Measurements from ENCODE around the gene KIAA0232. TPM values are rescaled to one million over a fixed set of nuclear protein-coding genes. Genes with fewer than 3 reads are reported as not detected.

Gene KIAA0232
- total and polyA plus RNA-seq, 2 of the 8 experiments (the other 6 are each of a cell fraction or from before 2014, with no cell fraction given): 5.6 to 23.3 TPM

- no peak overlapping the region for H3K4ac ChIP-seq (replicated peaks; ENCODE audit: insufficient read length, low read depth, low read length)
- no peak overlapping the region for H3K23ac ChIP-seq (ENCODE audit: insufficient read length)
- H4K91ac ChIP-seq (replicated peaks; ENCODE audit: insufficient read length, low read length): no peak overlapping the region
- H3K56ac ChIP-seq (replicated peaks; ENCODE audit: insufficient read length, low read depth, low read length): no peak overlapping the region
- H3K18ac ChIP-seq (ENCODE audit: extremely low read depth, low read length): no peak overlapping the region; the same call in 1 of the 2 replicates
- peaks cover 20% of the 10 kb centered on the region for H3K79me1 ChIP-seq (ENCODE audit: low read depth, low read length)
- H2BK20ac ChIP-seq (ENCODE audit: low read length): no peak overlapping the region
- H3K4me2 ChIP-seq (ENCODE audit: insufficient read depth in 1 of 2, low read depth in 2 of 2, low read length in 2 of 2): no peak overlapping the region
- no peaks in the 10 kb centered on the region for H3K9me3 ChIP-seq (ENCODE audit: insufficient read depth in 2 of 2, low read depth in 1 of 2, low read length in 1 of 2)
- H3K4me1 ChIP-seq (replicated peaks in 1 of 4; ENCODE audit: control insufficient read depth in 3 of 4, insufficient read depth in 4 of 4, low read length in 3 of 4): peaks cover 0 to 15% (median 5%) of the 10 kb centered on the region in 4 experiments; a peak in 6 of 7 replicates
- peaks cover 0 to 58% of the 10 kb centered on the region in 2 experiments; a peak in 2 of 4 replicates for H3K79me2 ChIP-seq (ENCODE audit: control insufficient read depth in 1 of 2, insufficient read depth in 2 of 2, low read length in 2 of 2)
- no peaks in the 10 kb centered on the region for H3K36me3 ChIP-seq (ENCODE audit: control insufficient read depth in 2 of 4, insufficient read depth in 4 of 4, low read length in 3 of 4)
- no peak overlapping the region for H2BK15ac ChIP-seq (ENCODE audit: low read length)
- no peak overlapping the region for H3K4me3 ChIP-seq (ENCODE audit: extremely low read depth in 1 of 4, insufficient read depth in 2 of 4, low read depth in 3 of 4, low read length in 4 of 4)
- ChIA-PET CTCF (ENCODE audit: partially characterized antibody) (interaction anchor here (1.0 to 1.8 kb wide), 3 partner anchors 40 to 138 kb away, joined by 3 to 4 read pairs (median 4); no protein-coding TSS in a partner anchor), POLR2A (ENCODE audit: partially characterized antibody) (no interaction called here)
- H3K27ac ChIP-seq (ENCODE audit: low read depth, low read length): no peak overlapping the region
- no peaks in the 10 kb centered on the region for H3K27me3 ChIP-seq (replicated peaks in 1 of 4; ENCODE audit: control insufficient read depth in 3 of 4, extremely low read depth in 1 of 4, insufficient read depth in 3 of 4, low read length in 3 of 4)
- no peak overlapping the region for H4K5ac ChIP-seq (ENCODE audit: insufficient read length, low read depth, low read length)
- no peak overlapping the region for H2AFZ ChIP-seq (ENCODE audit: low read length)
- no peak overlapping the region for H2AK5ac ChIP-seq (ENCODE audit: low read depth, low read length)
- WGBS, 2 experiments (ENCODE audit: extremely low coverage in 1 of 2, insufficient coverage in 1 of 2, insufficient read length in 1 of 2, insufficient replicate concordance in 2 of 2, low coverage in 1 of 2, low lambda C conversion rate in 2 of 2, missing lambda C conversion rate in 1 of 2): 91% methylated on average over 3 of the region's 3 CpGs; no CpG with 5 or more reads in 1 of the 2 experiments
- no peak overlapping the region for H3K9ac ChIP-seq (replicated peaks in 1 of 4; ENCODE audit: extremely low read depth in 1 of 4, low read depth in 3 of 4, low read length in 3 of 4)
- H2BK5ac ChIP-seq (ENCODE audit: low read depth, low read length): no peak overlapping the region
- no peak overlapping the region for H2BK12ac ChIP-seq (ENCODE audit: low read depth, low read length)
- no peak for DNase-seq (ENCODE audit: low read depth in 1 of 2, low spot score in 2 of 2)
- TF ChIP-seq HDAC6 (IDR thresholded peaks at IDR 0.05; ENCODE audit: low read depth, low read length) (no peak), JUND (IDR thresholded peaks at IDR 0.05; ENCODE audit: low read length) (no peak), KDM1A (IDR thresholded peaks at IDR 0.05; ENCODE audit: borderline replicate concordance, low read length) (no peak), SP2 (IDR thresholded peaks at IDR 0.05; ENCODE audit: low read length) (no peak), POU5F1 (IDR thresholded peaks at IDR 0.05; ENCODE audit: low read depth, low read length) (no peak), EGR1 (IDR thresholded peaks at IDR 0.05; ENCODE audit: borderline replicate concordance, low read depth, low read length) (no peak), NRF1 (IDR thresholded peaks at IDR 0.05; ENCODE audit: low read depth, low read length) (no peak)
- H3K23me2 ChIP-seq (ENCODE audit: low read depth, low read length): no peaks in the 10 kb centered on the region
- H2BK120ac ChIP-seq (replicated peaks; ENCODE audit: low read depth, low read length): no peak overlapping the region
- H4K20me1 ChIP-seq (replicated peaks in 1 of 2; ENCODE audit: control insufficient read depth in 1 of 2, insufficient read depth in 2 of 2, low read length in 2 of 2): peaks cover 3 to 25% of the 10 kb centered on the region in 2 experiments
- no peak overlapping the region for H4K8ac ChIP-seq (ENCODE audit: extremely low read depth, insufficient read depth, low read length)
- no peak for FAIRE-seq
- H3K14ac ChIP-seq (ENCODE audit: insufficient read length): no peak overlapping the region
Measured at GRCh38 chr4:6932918-6933317, 150.4 kb downstream of the KIAA0232 start.

Measured in H1 (cell line).